ENCODE measurements around the gene SPECC1.

GRCh38 chr17:20097330-20097729, 88.2 kb downstream of the SPECC1 start:
- TF ChIP-seq CTCF (IDR thresholded peaks at IDR 0.05; ENCODE audit: low read length) (no peak), EZH2 (IDR thresholded peaks at IDR 0.05; ENCODE audit: borderline replicate concordance, low read length) (no peak)

All from OCI-LY1 (cell line).